Activated CD4-positive, CD25-positive, alpha-beta regulatory T cell treated with anti-CD3 and anti-CD28 coated beads, Interleukin-2, amount 50 U/mL, for 72 hours (primary cell): Measurements from ENCODE around the gene REG1B.

ENCODE experiments used
- DNase-seq: peaks from one replicate; pipeline ENCODE4 v3.0.0; 2021

The REG1B gene

GRCh38 chr2:79087785-79088364 lies at the start of gene REG1B:
TSS of gene REG1B (minus strand) at chr2:79087993. CDS start at chr2:79087612, 381 bp downstream.
- DNase-seq: no peak

- DNase-seq: no peak
Observed at GRCh38 chr2:79131687-79132086, 43.9 kb upstream of the REG1B start.

- DNase-seq: no peak
Observed at GRCh38 chr2:79129804-79130203, 42.0 kb upstream of the REG1B start.

GRCh38 chr2:79129260-79129659 lies 41.5 kb upstream of the REG1B start:
- DNase-seq: no peak

GRCh38 chr2:79128406-79128805 lies 40.6 kb upstream of the REG1B start:
- no peak for DNase-seq

- no peak for DNase-seq
Observed at GRCh38 chr2:79125721-79125985, 37.9 kb upstream of the REG1B start.

GRCh38 chr2:79124907-79125720 lies 37.3 kb upstream of the REG1B start:
- DNase-seq: no peak

- no peak for DNase-seq
Observed at GRCh38 chr2:79122676-79123075, 34.9 kb upstream of the REG1B start.

GRCh38 chr2:79120194-79120713 lies 32.5 kb upstream of the REG1B start, which contains the start of gene REG1A:
TSS of gene REG1A (plus strand) at chr2:79120488. CDS start at chr2:79120862, 374 bp downstream.
- DNase-seq: no peak

- DNase-seq: no peak
Observed at GRCh38 chr2:79116997-79117928, 29.5 kb upstream of the REG1B start.

GRCh38 chr2:79114797-79115494 lies 27.2 kb upstream of the REG1B start:
- DNase-seq: no peak

- no peak for DNase-seq
Observed at GRCh38 chr2:79112269-79112668, 24.5 kb upstream of the REG1B start.

- no peak for DNase-seq
Observed at GRCh38 chr2:79105259-79105658, 17.5 kb upstream of the REG1B start.

- no peak for DNase-seq
Observed at GRCh38 chr2:79103214-79103613, 15.4 kb upstream of the REG1B start.

- no peak for DNase-seq
Observed at GRCh38 chr2:79101024-79101423, 13.2 kb upstream of the REG1B start.

- DNase-seq: no peak
Observed at GRCh38 chr2:79100285-79100684, 12.5 kb upstream of the REG1B start.

GRCh38 chr2:79099140-79099686 lies 11.4 kb upstream of the REG1B start:
- DNase-seq: no peak

GRCh38 chr2:79097843-79098242 lies 10.1 kb upstream of the REG1B start:
- no peak for DNase-seq

GRCh38 chr2:79090693-79091092 lies 2.9 kb upstream of the REG1B start:
- no peak for DNase-seq

GRCh38 chr2:79086255-79086654 lies 1.5 kb downstream of the REG1B start:
- no peak for DNase-seq

GRCh38 chr2:79085382-79085781 lies 2.4 kb downstream of the REG1B start:
- no peak for DNase-seq

GRCh38 chr2:79084495-79085135 lies 3.2 kb downstream of the REG1B start:
- DNase-seq: no peak
